Activated CD4-positive, alpha-beta memory T cell treated with anti-CD3 and anti-CD28 coated beads, Interleukin-2, amount 10 ng/mL, durations not matched to agents 7 days and 5 days (primary cell): ENCODE measurements around the gene EIF2S3. TPM values are rescaled to one million over a fixed set of nuclear protein-coding genes. Genes with fewer than 3 reads are reported as not detected.

Experiments
- CTCF ChIA-PET: fragments of 350-600 bp; sonication (Branson Sonifier 250); formaldehyde crosslinking; loops from one replicate; lab custom pipeline; 2021; ENCODE audit warnings: antibody characterized with exemption, inconsistent platforms; lab: Charles Lee
- POLR2A ChIA-PET: fragments of 350-600 bp; sonication (Branson Sonifier 250); formaldehyde crosslinking; loops from one replicate; lab custom pipeline; 2021; ENCODE audit warnings: antibody characterized with exemption; lab: Charles Lee
- DNase-seq: peaks from one replicate; pipeline ENCODE4 v3.0.0-alpha.2; 2020
- H3K27ac Mint-ChIP-seq: one replicate; pipeline ENCODE4 v1.8.0; 2021; ENCODE audit warnings: mild to moderate bottlenecking, mixed read lengths
- H3K27me3 Mint-ChIP-seq: one replicate; pipeline ENCODE4 v1.8.0; 2021; ENCODE audit warnings: mixed read lengths
- H3K36me3 Mint-ChIP-seq: one replicate; pipeline ENCODE4 v1.8.0; 2021; ENCODE audit warnings: low read depth, mixed read lengths
- H3K4me1 Mint-ChIP-seq: one replicate; pipeline ENCODE4 v1.8.0; 2021; ENCODE audit warnings: mixed read lengths
- H3K4me3 Mint-ChIP-seq: one replicate; pipeline ENCODE4 v1.8.0; 2021; ENCODE audit warnings: mild to moderate bottlenecking, mixed read lengths
- H3K9me3 Mint-ChIP-seq: one replicate; pipeline ENCODE4 v1.8.0; 2021; ENCODE audit warnings: mixed read lengths
- total RNA-seq, 2 experiments: library from RNA; stranded (reverse); gene quantifications; one replicate each; pipeline ENCODE4 v1.2.3, GENCODE V29; 2021

The EIF2S3 gene
- total RNA-seq, 2 experiments from 2014 or later, result 172 to 179 TPM

DNA sequence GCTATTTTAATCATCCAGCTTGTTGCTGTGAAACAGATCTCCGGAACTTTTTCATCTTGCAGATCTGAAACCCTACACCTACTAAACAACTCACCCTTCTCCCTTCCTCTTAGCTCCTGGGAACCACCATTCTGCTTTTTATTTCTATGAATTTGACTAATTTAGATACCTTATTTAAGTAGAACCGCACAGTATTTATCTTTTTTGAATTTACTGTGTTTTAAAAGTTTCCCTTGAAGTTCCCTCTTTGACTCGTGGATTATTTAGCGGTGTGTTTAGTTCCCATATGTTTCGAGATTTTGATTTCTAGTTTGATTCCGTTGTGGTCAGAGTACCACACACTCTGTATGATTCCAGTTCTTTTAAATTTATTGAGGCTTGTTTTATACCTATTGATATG lies 44.6 kb downstream of the EIF2S3 start:
- H3K4me3 Mint-ChIP-seq, result peak overlapping the region; percentile 30
- no peak overlapping the region for H3K27ac Mint-ChIP-seq
- ChIA-PET POLR2A (no interaction called here), CTCF (no interaction called here)
- H3K4me1 Mint-ChIP-seq, result peaks cover 21% of the 10 kb centered on the region
- no peaks in the 10 kb centered on the region for H3K9me3 Mint-ChIP-seq
- no peaks in the 10 kb centered on the region for H3K27me3 Mint-ChIP-seq
- no peak for DNase-seq
- no peaks in the 10 kb centered on the region for H3K36me3 Mint-ChIP-seq

DNA sequence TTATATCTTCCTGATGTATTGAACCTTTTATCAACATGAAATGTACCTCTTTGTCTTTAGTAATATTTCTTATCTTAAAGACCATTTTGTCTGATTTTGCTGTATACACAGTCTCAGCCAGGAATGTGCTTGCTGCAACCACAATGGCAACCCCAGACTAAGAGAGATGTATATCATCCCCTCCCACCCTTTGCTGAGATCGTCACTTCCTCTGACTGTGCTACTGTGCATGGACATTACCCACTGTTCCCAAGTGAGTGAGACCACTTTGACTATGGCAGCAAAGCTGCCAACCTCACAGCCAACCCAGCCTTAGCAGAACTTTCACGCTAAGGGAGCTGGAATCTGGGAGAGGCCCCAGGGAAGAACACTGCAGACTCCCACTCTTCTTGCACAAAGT lies 46.0 kb downstream of the EIF2S3 start:
- H3K36me3 Mint-ChIP-seq, result no peaks in the 10 kb centered on the region
- ChIA-PET CTCF (no interaction called here), POLR2A (interaction anchor here (0.9 kb wide), 1 partner anchor 101 kb away, joined by 3 read pairs; no protein-coding TSS in a partner anchor)
- no peaks in the 10 kb centered on the region for H3K27me3 Mint-ChIP-seq
- no peak for DNase-seq
- no peak overlapping the region for H3K4me3 Mint-ChIP-seq
- H3K27ac Mint-ChIP-seq, result peak overlapping the region; percentile 18
- H3K9me3 Mint-ChIP-seq, result no peaks in the 10 kb centered on the region
- peaks cover 21% of the 10 kb centered on the region for H3K4me1 Mint-ChIP-seq

DNA sequence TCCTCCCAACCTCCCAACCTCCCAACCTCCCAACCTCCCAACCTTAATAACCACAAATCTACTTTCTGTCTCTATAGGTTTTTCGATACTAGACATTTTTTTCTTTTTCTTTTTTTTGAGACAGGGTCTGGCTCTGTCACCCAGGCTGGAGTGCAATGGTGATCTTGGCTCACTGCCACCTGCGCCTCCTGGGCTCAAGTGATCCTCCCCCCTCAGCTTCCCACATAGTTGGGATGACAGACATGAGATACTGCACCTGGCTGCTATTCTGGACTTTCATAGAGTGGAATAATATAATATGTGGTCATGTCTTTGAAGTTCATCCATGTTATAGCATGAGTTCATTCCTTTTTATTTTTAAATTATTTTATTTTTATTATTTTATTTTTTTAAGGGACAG lies 55.3 kb downstream of the EIF2S3 start:
- H3K27ac Mint-ChIP-seq, result no peak overlapping the region
- H3K4me3 Mint-ChIP-seq, result no peak overlapping the region
- no peaks in the 10 kb centered on the region for H3K36me3 Mint-ChIP-seq
- H3K9me3 Mint-ChIP-seq, result no peaks in the 10 kb centered on the region
- no peaks in the 10 kb centered on the region for H3K4me1 Mint-ChIP-seq
- ChIA-PET POLR2A (no interaction called here), CTCF (no interaction called here)
- H3K27me3 Mint-ChIP-seq, result no peaks in the 10 kb centered on the region
- DNase-seq, result no peak

DNA sequence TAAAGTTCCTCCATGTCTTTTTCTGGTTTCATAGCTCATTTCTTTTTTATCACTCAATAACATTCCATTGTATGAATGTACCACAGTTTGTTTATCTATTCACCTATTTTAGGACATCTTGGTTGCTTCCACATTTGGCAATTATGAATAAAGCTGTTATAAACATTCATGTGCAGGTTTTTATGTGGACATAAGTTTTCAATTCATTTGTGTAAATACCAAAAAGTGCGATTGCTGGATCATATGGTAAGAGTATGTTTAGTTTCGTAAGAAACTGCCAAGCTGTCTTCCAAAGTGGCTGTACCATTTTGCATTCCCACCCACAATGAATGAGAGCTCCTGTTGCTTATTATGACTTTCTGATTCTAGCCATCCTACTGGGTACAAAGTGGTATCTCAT lies 58.4 kb downstream of the EIF2S3 start:
- H3K27ac Mint-ChIP-seq, result no peak overlapping the region
- ChIA-PET POLR2A (no interaction called here), CTCF (no interaction called here)
- no peak for DNase-seq
- no peaks in the 10 kb centered on the region for H3K4me1 Mint-ChIP-seq
- H3K36me3 Mint-ChIP-seq, result no peaks in the 10 kb centered on the region
- no peak overlapping the region for H3K4me3 Mint-ChIP-seq
- no peaks in the 10 kb centered on the region for H3K9me3 Mint-ChIP-seq
- H3K27me3 Mint-ChIP-seq, result no peaks in the 10 kb centered on the region

DNA sequence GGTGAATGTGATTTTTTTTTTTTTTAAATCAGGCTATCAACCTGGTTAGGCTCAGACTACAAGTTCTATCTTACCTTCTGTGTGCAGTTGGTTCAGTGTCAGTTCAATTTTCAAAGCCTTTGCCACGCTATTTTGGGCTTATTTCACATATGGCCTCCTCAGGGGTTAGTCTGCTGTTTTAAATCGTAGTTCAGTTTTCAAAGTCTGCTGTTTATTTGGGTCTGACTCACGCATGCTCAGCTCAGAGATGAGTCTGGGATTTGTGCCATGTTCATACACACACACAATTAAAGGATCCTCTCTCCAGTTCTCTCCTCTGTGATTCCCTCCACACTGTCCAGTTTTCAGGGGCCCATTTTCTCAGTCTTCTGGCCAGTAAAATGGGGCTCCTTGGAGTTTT lies 62.5 kb downstream of the EIF2S3 start:
- Mint-ChIP-seq H3K4me3 (no peak overlapping the region), H3K4me1 (no peaks in the 10 kb centered on the region), H3K27me3 (no peaks in the 10 kb centered on the region), H3K36me3 (no peaks in the 10 kb centered on the region), H3K9me3 (no peaks in the 10 kb centered on the region), H3K27ac (no peak overlapping the region)
- CTCF ChIA-PET, result no interaction called here
- no peak for DNase-seq
- POLR2A ChIA-PET, result no interaction called here

DNA sequence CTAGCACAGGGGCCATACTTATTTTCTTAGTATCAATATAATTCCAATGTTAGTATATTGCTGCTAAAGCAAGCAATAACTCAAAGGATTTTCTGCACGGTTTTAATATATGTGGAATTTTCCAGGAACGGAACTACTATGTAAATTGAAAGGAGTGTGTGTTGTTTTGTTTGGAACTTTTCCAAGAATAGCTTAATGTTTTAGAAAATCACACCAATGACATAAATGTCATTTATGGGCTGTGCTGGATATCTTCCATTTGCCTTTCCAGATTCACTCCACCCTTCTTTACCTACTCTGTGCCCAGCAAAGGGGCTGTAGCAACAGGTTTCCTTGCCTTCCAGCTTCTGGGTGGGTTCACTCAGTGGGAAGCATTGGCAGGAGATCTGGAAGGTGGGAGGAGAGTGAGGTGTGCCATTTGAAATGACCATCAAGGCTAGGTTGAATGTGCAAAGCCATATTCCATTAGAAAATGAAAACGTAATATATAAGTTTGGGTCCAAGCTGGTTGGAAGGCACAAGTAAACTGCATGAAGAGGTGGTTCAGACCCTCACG lies 69.6 kb downstream of the EIF2S3 start:
- no peak overlapping the region for H3K4me3 Mint-ChIP-seq
- H3K36me3 Mint-ChIP-seq, result no peaks in the 10 kb centered on the region
- CTCF ChIA-PET, result no interaction called here

DNA sequence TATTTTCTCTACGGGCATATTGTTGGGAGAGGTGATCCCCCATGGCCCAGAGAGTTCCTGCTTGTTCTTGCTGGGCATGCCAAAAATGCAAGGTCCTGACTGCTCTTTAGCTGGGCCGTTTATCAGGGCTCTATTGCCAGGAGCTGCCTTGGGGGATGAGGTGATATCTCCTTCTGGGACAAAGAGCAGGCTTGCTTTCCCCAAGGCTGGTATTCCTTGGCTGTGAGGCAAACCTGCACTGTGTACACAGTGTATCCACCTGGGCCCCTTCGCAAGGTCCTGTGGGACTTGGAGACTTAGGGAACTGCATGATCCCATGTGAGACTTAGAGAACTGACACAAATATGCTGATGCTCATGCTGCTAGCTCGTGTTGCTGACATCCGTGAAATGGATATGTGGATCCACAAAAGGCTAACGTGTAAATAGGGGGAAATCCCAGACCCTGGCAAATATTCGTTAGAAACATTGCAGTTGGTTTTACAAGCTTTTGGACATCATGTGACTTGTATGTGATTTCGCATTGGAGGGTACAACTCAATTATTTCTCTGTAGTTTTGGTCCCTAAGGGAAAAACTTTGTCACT lies 70.4 kb downstream of the EIF2S3 start:
- H3K27me3 Mint-ChIP-seq, result no peaks in the 10 kb centered on the region
- no peak overlapping the region for H3K27ac Mint-ChIP-seq
- no peak for DNase-seq
- ChIA-PET POLR2A (no interaction called here), CTCF (no interaction called here)
- no peaks in the 10 kb centered on the region for H3K36me3 Mint-ChIP-seq
- no peak overlapping the region for H3K4me3 Mint-ChIP-seq
- no peaks in the 10 kb centered on the region for H3K9me3 Mint-ChIP-seq
- no peaks in the 10 kb centered on the region for H3K4me1 Mint-ChIP-seq

More for the DNA sequence above, 69.6 kb downstream of the EIF2S3 start:
- Mint-ChIP-seq H3K4me1 (no peaks in the 10 kb centered on the region), H3K9me3 (no peaks in the 10 kb centered on the region), H3K27me3 (no peaks in the 10 kb centered on the region), H3K27ac (no peak overlapping the region)
- DNase-seq, result no peak
- POLR2A ChIA-PET, result no interaction called here

Other genes with a start within 250 kb of the EIF2S3 start
- gene APOO, start 147.0 kb upstream of the EIF2S3 start, total RNA-seq, result 10 to 100 TPM; 25.1 to 26.3 TPM
- gene CXorf58, start 146.9 kb upstream of the EIF2S3 start, total RNA-seq, result not detected
- 1 to 10 TPM; 9.3 TPM for gene KLHL15, start 27.8 kb upstream of the EIF2S3 start, total RNA-seq
- gene ZFX, start 94.8 kb downstream of the EIF2S3 start, total RNA-seq, result 10 to 100 TPM; 40.8 to 43.3 TPM